ENCODE data around the gene TNRC6B. TPM values are rescaled to one million over a fixed set of nuclear protein-coding genes. Genes with fewer than 3 reads are reported as not detected.
"Not testable (repeated sequence)": the region's sequence is repeated elsewhere in the genome, so short reads cannot be mapped to it uniquely, and the experiment has no call there.

Gene TNRC6B
- total and polyA plus RNA-seq, 2 experiments from 2014 or later, result 23.7 to 25.8 TPM

- 51% methylated on average over 3 of the region's 3 CpGs for WGBS (ENCODE audit: low lambda C conversion rate, missing lambda C conversion rate)
- H3K79me2 ChIP-seq, result peaks cover 99% of the 10 kb centered on the region
- no peak overlapping the region for H2AFZ ChIP-seq
- H3K9me3 ChIP-seq (ENCODE audit: low read depth), result no peaks in the 10 kb centered on the region
- H3K9me2 ChIP-seq (replicated peaks; ENCODE audit: insufficient read depth), result no peaks in the 10 kb centered on the region
- H3K4me3 ChIP-seq, result no peak overlapping the region
- peaks cover 28% of the 10 kb centered on the region for H3K4me1 ChIP-seq (ENCODE audit: insufficient read depth)
- no peak overlapping the region for H3K27ac ChIP-seq
- H3K4me2 ChIP-seq, result no peak overlapping the region
- H3K27me3 ChIP-seq, result no peaks in the 10 kb centered on the region
- no peak for TF ChIP-seq EZH2 (IDR thresholded peaks at IDR 0.05; ENCODE audit: borderline replicate concordance)
- TF ChIP-seq CTCF (IDR thresholded peaks at IDR 0.05; ENCODE audit: poor library complexity), result no peak
- no peak for TF ChIP-seq EZH2phosphoT487 (IDR thresholded peaks at IDR 0.05; ENCODE audit: low read depth, severe bottlenecking, unreplicated experiment)
- no peaks in the 10 kb centered on the region for H3K36me3 ChIP-seq (replicated peaks; ENCODE audit: insufficient read depth, low read depth)
- H4K20me1 ChIP-seq (ENCODE audit: insufficient read depth, poor library complexity, severe bottlenecking), result peaks cover 96% of the 10 kb centered on the region
- DNase-seq (ENCODE audit: low spot score), result no peak
Measured at GRCh38 chr22:40194656-40195055, 16.9 kb downstream of the TNRC6B start.

- no peaks in the 10 kb centered on the region for H3K27me3 ChIP-seq
- H3K9me3 ChIP-seq (ENCODE audit: low read depth), result no peaks in the 10 kb centered on the region
- peaks cover 13% of the 10 kb centered on the region for H3K4me1 ChIP-seq (ENCODE audit: insufficient read depth)
- no peak overlapping the region for H3K4me3 ChIP-seq
- no peaks in the 10 kb centered on the region for H3K9me2 ChIP-seq (replicated peaks; ENCODE audit: insufficient read depth)
- H3K4me2 ChIP-seq, result no peak overlapping the region
- TF ChIP-seq EZH2 (IDR thresholded peaks at IDR 0.05; ENCODE audit: borderline replicate concordance) (no peak), EZH2phosphoT487 (IDR thresholded peaks at IDR 0.05; ENCODE audit: low read depth, severe bottlenecking, unreplicated experiment) (no peak), CTCF (IDR thresholded peaks at IDR 0.05; ENCODE audit: poor library complexity) (no peak)
- 83% methylated on average over 7 of the region's 7 CpGs for WGBS (ENCODE audit: low lambda C conversion rate, missing lambda C conversion rate)
- DNase-seq (ENCODE audit: low spot score), result peak; percentile 47
- H3K36me3 ChIP-seq (replicated peaks; ENCODE audit: insufficient read depth, low read depth), result no peaks in the 10 kb centered on the region
- H4K20me1 ChIP-seq (ENCODE audit: insufficient read depth, poor library complexity, severe bottlenecking), result peaks cover 95% of the 10 kb centered on the region
- H3K27ac ChIP-seq, result peak overlapping the region; percentile 35
- peaks cover 99% of the 10 kb centered on the region for H3K79me2 ChIP-seq
- H2AFZ ChIP-seq, result no peak overlapping the region
Measured at GRCh38 chr22:40196628-40197360, 19.1 kb downstream of the TNRC6B start.

- not testable (repeated sequence) for H3K36me3 ChIP-seq (replicated peaks; ENCODE audit: insufficient read depth, low read depth); H3K27me3 ChIP-seq; H3K4me2 ChIP-seq; H2AFZ ChIP-seq; H3K9me2 ChIP-seq (replicated peaks; ENCODE audit: insufficient read depth); H3K4me3 ChIP-seq; H3K27ac ChIP-seq; H3K9me3 ChIP-seq (ENCODE audit: low read depth); DNase-seq (ENCODE audit: low spot score)
- 97% methylated on average over 9 of the region's 9 CpGs for WGBS (ENCODE audit: low lambda C conversion rate, missing lambda C conversion rate)
- H3K79me2 ChIP-seq, result peaks cover 99% of the 10 kb centered on the region
- peaks cover 13% of the 10 kb centered on the region for H3K4me1 ChIP-seq (ENCODE audit: insufficient read depth)
- peaks cover 93% of the 10 kb centered on the region for H4K20me1 ChIP-seq (ENCODE audit: insufficient read depth, poor library complexity, severe bottlenecking)
Measured at GRCh38 chr22:40197421-40197820, 19.7 kb downstream of the TNRC6B start.

GRCh38 chr22:40198733-40199132 lies 21.0 kb downstream of the TNRC6B start:
- Histone ChIP-seq H3K4me2 (no peak overlapping the region), H3K79me2 (peaks cover 100% of the 10 kb centered on the region), H3K9me2 (replicated peaks; ENCODE audit: insufficient read depth) (no peaks in the 10 kb centered on the region), H3K27ac (peak overlapping the region; percentile 54), H2AFZ (no peak overlapping the region), H3K27me3 (no peaks in the 10 kb centered on the region), H4K20me1 (ENCODE audit: insufficient read depth, poor library complexity, severe bottlenecking) (peaks cover 94% of the 10 kb centered on the region), H3K4me3 (no peak overlapping the region), H3K4me1 (ENCODE audit: insufficient read depth) (peaks cover 14% of the 10 kb centered on the region), H3K9me3 (ENCODE audit: low read depth) (no peaks in the 10 kb centered on the region), H3K36me3 (replicated peaks; ENCODE audit: insufficient read depth, low read depth) (no peaks in the 10 kb centered on the region)
- 89% methylated on average over 3 of the region's 3 CpGs for WGBS (ENCODE audit: low lambda C conversion rate, missing lambda C conversion rate)
- TF ChIP-seq CTCF (IDR thresholded peaks at IDR 0.05; ENCODE audit: poor library complexity) (no peak), EZH2 (IDR thresholded peaks at IDR 0.05; ENCODE audit: borderline replicate concordance) (no peak), EZH2phosphoT487 (IDR thresholded peaks at IDR 0.05; ENCODE audit: low read depth, severe bottlenecking, unreplicated experiment) (no peak)
- DNase-seq (ENCODE audit: low spot score), result no peak
